Neural cell (in vitro differentiated cells): ENCODE measurements around the gene ITGA11. TPM values are rescaled to one million over a fixed set of nuclear protein-coding genes. Genes with fewer than 3 reads are reported as not detected.

ENCODE experiments used
- H2AFZ ChIP-seq: fragments of 200-600, 300-800 bp; sonication (generic), shearing (Covaris generic); 2 replicates; pipeline ENCODE4 v1.6.0; 2014; ENCODE audit warnings: low read depth, mild to moderate bottlenecking, antibody characterized with exemption, low read length, moderate library complexity
- H3F3A ChIP-seq: fragments of 200-600 bp; shearing (Covaris generic); 2 replicates; pipeline ENCODE4 v1.6.1; 2016; ENCODE audit warnings: mild to moderate bottlenecking, moderate library complexity, mixed read lengths, antibody characterized with exemption, low read length; ENCODE audit not compliant: insufficient read depth, poor library complexity, severe bottlenecking
- H3K27ac ChIP-seq: fragments of 200-600, 300-800 bp; sonication (generic), shearing (Covaris generic); 2 replicates; pipeline ENCODE4 v1.5.1; 2014; ENCODE audit warnings: mild to moderate bottlenecking, low read length, moderate library complexity
- H3K27me3 ChIP-seq: fragments of 300-800, 200-600 bp; sonication (generic), shearing (Covaris generic); 2 replicates; pipeline ENCODE4 v1.6.0; 2014; ENCODE audit warnings: mild to moderate bottlenecking, low read depth, low read length, moderate library complexity; ENCODE audit not compliant: insufficient read depth
- H3K36me3 ChIP-seq: fragments of 300-800, 200-600 bp; sonication (generic), shearing (Covaris generic); 2 replicates; pipeline ENCODE4 v1.5.1; 2014; ENCODE audit warnings: mild to moderate bottlenecking, antibody characterized with exemption, low read length, moderate library complexity; ENCODE audit not compliant: insufficient read depth
- H3K4me2 ChIP-seq: fragments of 300-800, 200-600 bp; sonication (generic), shearing (Covaris generic); 2 replicates; pipeline ENCODE4 v1.6.0; 2014; ENCODE audit warnings: mild to moderate bottlenecking, low read length
- H3K4me3 ChIP-seq: fragments of 300-800, 200-600 bp; sonication (generic), shearing (Covaris generic); 2 replicates; pipeline ENCODE4 v1.5.1; 2014; ENCODE audit warnings: mild to moderate bottlenecking, low read length, moderate library complexity
- H3K79me2 ChIP-seq: fragments of 200-600 bp; shearing (Covaris generic); replicated peaks from 2 replicates; pipeline ENCODE4 v1.6.0; 2014; ENCODE audit warnings: mild to moderate bottlenecking, low read length, moderate library complexity; ENCODE audit not compliant: insufficient read depth
- H3K9ac ChIP-seq: fragments of 300-800, 200-600 bp; sonication (generic), shearing (Covaris generic); 2 replicates; pipeline ENCODE4 v1.6.1; 2016; ENCODE audit warnings: mild to moderate bottlenecking, low read length, mixed read lengths
- H3K9me2 ChIP-seq: fragments of 200-600 bp; shearing (Covaris generic); 2 replicates; pipeline ENCODE4 v1.6.1; 2016; ENCODE audit warnings: mild to moderate bottlenecking, low read length, mixed read lengths; ENCODE audit not compliant: insufficient read depth
- H3K9me3 ChIP-seq: fragments of 200-600, 300-800 bp; sonication (generic), shearing (Covaris generic); 2 replicates; pipeline ENCODE4 v1.6.1; 2016; ENCODE audit warnings: mild to moderate bottlenecking, mixed run types, low read length, moderate library complexity, mixed read lengths
- H4K20me1 ChIP-seq: fragments of 200-600 bp; shearing (Covaris generic); 2 replicates; pipeline ENCODE4 v1.6.1; 2016; ENCODE audit warnings: mild to moderate bottlenecking, mixed run types; ENCODE audit not compliant: insufficient read depth
- CTCF ChIP-seq: fragments of 450-650 bp; IDR thresholded peaks from 2 replicates; pipeline ENCODE4 v1.5.1; 2014; ENCODE audit warnings: antibody characterized with exemption, mild to moderate bottlenecking, moderate library complexity; ENCODE audit not compliant: poor library complexity, severe bottlenecking
- EP300 ChIP-seq: fragments of 450-650 bp; conservative IDR thresholded peaks from 2 replicates; pipeline ENCODE4 v1.6.1; 2014; ENCODE audit warnings: antibody characterized with exemption, mild to moderate bottlenecking, moderate library complexity; ENCODE audit not compliant: poor library complexity, severe bottlenecking
- EZH2 ChIP-seq: fragments of 200-600, 300-800 bp; shearing (Covaris generic), sonication (generic); IDR thresholded peaks from 2 replicates; pipeline ENCODE4 v1.6.1; 2014; ENCODE audit warnings: antibody characterized with exemption, low read length, borderline replicate concordance, mild to moderate bottlenecking; ENCODE audit not compliant: insufficient read depth, poor library complexity, severe bottlenecking
- MXI1 ChIP-seq: fragments of 450-650 bp; conservative IDR thresholded peaks from 2 replicates; pipeline ENCODE4 v1.6.1; 2014; ENCODE audit warnings: antibody characterized with exemption, mild to moderate bottlenecking; ENCODE audit not compliant: poor library complexity, severe bottlenecking
- POLR2AphosphoS5 ChIP-seq: IDR thresholded peaks from 2 replicates; pipeline ENCODE4 v1.6.1; 2012
- RAD21 ChIP-seq: fragments of 450-650 bp; conservative IDR thresholded peaks from 2 replicates; pipeline ENCODE4 v1.6.1; 2014; ENCODE audit warnings: antibody characterized with exemption, mild to moderate bottlenecking, moderate library complexity
- REST ChIP-seq: IDR thresholded peaks from 2 replicates; pipeline ENCODE4 v1.6.1; 2012; ENCODE audit warnings: borderline replicate concordance
- SMC3 ChIP-seq: fragments of 450-650 bp; conservative IDR thresholded peaks from 2 replicates; pipeline ENCODE4 v1.6.1; 2014; ENCODE audit warnings: antibody characterized with exemption, mild to moderate bottlenecking, moderate library complexity; ENCODE audit not compliant: poor library complexity
- TAF1 ChIP-seq: IDR thresholded peaks from 2 replicates; pipeline ENCODE4 v1.6.1; 2012; ENCODE audit warnings: low read depth
- polyA plus RNA-seq: library from polyadenylated mRNA; depleted of rRNA; stranded (reverse); fragments of >200 nt; gene quantifications from 2 replicates; pipeline ENCODE4 v1.2.3, GENCODE V29; 2014

Gene ITGA11
- polyA plus RNA-seq, 1 donor from 2014 or later: not detected

DNA sequence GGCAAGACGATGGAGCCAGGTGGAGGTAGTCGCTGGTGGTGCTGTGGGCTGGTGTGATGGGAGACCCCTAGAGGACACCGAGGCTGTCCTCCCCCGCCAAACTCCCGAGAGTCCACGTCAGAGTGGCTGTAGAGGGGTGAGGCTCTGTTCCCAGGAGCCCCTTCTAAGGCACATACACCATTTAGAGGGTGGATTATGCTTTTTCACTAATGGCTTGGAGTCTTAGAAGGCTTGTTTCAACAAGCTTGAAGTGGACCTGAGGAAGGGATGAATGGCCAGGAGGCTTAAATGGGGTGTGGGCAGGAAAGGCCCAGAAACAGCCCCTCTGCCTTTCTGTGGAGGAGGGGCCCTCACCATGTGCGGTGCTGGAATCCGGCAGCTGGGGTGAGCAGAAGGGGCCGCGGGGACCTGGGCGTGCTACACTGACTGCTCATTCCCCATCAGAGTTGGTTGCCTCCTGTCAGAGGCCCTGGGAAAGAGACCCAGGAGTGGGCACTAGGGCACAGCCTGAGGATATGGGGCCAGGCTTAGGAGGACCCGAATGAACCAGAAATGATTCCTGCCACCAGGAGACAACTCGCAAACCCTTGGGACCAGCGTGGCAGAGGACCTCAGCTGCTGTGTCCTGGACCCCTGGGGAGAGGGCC is 88.3 kb downstream of the ITGA11 start:
- no peak overlapping the region for H3K27ac ChIP-seq
- no peak overlapping the region for H3K4me3 ChIP-seq
- no peaks in the 10 kb centered on the region for H3K27me3 ChIP-seq
- H4K20me1 ChIP-seq: no peaks in the 10 kb centered on the region
- no peak for TF ChIP-seq EP300
- TF ChIP-seq POLR2AphosphoS5: no peak
- no peak for TF ChIP-seq MXI1
- TF ChIP-seq TAF1: no peak
- no peak for TF ChIP-seq REST
- no peak for TF ChIP-seq CTCF
- no peak for TF ChIP-seq SMC3
- no peaks in the 10 kb centered on the region for H3K9me3 ChIP-seq
- no peaks in the 10 kb centered on the region for H3K9me2 ChIP-seq
- H3K79me2 ChIP-seq: no peaks in the 10 kb centered on the region
- H3F3A ChIP-seq: no peaks in the 10 kb centered on the region
- H3K36me3 ChIP-seq: no peaks in the 10 kb centered on the region
- no peak overlapping the region for H3K4me2 ChIP-seq
- H3K9ac ChIP-seq: no peak overlapping the region
- H2AFZ ChIP-seq: no peak overlapping the region

GRCh38 chr15:68341760-68342725 is 89.9 kb downstream of the ITGA11 start:
- Histone ChIP-seq H3K27ac (no peak overlapping the region), H3K9ac (no peak overlapping the region), H3F3A (no peaks in the 10 kb centered on the region), H3K4me2 (no peak overlapping the region), H4K20me1 (no peaks in the 10 kb centered on the region), H3K79me2 (no peaks in the 10 kb centered on the region), H3K27me3 (no peaks in the 10 kb centered on the region), H2AFZ (no peak overlapping the region), H3K36me3 (no peaks in the 10 kb centered on the region), H3K9me3 (no peaks in the 10 kb centered on the region), H3K4me3 (no peak overlapping the region), H3K9me2 (no peaks in the 10 kb centered on the region)
- TF ChIP-seq POLR2AphosphoS5 (no peak), SMC3 (no peak), MXI1 (no peak), CTCF (no peak), TAF1 (no peak), EZH2 (no peak), EP300 (no peak), REST (no peak), RAD21 (no peak)
